HG03097 (cell line): ENCODE data around the gene SLC47A2.

ENCODE experiments used
- ATAC-seq: cut with Tn5 transposase; IDR thresholded peaks from one replicate; pipeline ENCODE4 v1.9.1; 2021; ENCODE audit not compliant: unreplicated experiment, low FRiP score

SLC47A2 gene

DNA sequence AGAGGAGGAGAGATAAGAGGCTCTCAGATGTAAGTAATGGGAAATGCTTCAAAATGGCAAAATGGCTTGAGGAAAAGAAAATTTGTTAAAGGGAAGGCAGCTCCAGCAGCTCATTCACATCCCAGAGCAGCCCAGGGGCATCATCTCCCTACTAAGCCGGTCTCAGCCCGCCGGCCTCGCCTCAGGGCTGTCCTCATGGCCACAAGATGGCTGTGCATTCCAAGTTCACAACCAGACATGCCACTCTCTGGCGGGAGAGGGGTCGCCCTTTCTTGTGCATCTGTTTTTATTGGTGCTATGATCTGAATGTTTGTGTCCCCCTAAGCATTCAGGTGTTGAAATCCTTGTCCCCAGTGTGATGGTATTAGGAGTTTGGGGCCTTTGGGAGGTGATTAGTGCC lies 13.5 kb upstream of the SLC47A2 start:
- ATAC-seq: no peak

DNA sequence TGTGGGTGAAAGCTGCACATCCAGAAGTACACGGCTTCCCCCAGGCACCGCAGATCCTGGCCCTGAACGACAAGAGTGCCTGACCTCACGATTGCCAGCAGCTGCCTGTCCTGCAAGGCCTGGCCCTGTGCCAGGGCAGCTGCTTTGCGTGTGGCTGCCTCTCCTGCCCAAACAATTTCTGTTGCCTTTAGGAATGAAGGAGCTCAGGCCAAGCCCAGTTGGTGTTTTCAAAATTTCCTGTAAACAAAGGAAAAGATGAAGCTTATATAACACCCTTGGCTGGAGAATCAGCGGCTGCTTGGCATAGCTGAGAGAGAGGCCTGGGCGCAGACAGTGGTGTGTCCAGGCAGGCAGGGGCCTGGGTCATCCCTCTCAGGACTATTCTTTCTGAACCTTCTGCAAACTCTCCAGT lies 11.7 kb upstream of the SLC47A2 start:
- no peak for ATAC-seq

DNA sequence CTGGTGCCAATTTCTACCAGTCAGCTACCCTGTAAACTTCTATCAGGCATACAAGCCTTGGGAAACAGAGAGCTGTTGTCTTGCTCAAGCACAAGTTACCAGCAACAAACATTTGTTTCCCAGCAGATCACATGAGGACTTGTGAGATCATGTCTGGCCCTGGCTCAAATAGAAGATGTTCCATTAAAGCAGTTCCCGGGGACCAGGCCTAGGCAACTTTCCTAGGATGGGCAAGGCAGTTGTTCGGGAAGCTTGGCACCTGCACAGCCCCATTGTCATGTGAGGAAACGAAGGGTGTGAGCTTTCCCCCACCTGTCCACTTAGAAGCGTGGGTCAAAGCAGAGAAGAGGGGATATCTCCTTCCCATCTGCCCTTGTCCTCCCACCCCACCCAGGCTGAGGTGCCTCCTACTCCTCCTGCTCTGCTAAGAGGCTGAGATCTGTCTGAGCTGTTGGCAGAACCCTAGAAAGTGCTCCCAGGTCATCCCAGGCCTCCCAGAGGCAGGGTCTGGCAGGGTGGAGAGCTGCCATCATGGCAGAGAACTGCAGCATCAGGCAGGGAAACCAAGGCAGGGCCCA lies 11.2 kb upstream of the SLC47A2 start:
- no peak for ATAC-seq

DNA sequence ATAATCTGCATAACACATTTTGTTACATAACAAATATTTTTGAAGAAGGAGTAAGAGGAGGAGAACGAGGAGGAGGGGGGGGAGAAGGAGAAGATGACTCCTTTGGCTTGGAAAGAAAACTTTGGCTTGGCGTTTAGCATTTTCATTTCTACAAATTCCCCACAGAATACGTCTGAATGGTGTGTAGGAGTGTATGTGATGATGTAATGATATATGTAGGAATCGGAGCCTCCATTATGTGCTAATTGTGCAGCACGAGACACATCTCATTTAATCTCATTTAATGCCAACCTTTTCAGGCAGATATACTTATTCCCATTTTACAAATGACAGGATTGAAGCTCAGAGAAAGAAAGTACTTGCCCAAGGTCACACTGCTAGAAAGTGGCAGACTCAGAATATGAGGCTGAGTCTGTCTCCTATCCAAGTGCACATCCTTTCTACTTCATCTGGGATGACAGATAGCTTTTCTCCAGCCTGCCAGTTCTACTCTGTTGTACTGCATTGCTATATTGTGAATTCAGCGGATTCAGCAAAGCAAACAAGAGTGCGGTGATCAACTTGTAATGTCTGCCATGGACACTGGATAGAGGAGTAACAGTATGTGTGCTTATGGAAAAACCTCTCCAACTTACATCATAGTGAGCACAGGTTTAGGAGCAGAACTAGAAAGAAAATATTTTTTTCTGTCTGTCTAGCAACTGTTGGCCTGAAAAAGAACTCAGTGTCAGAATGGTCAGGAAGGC lies 10.4 kb upstream of the SLC47A2 start:
- ATAC-seq: no peak

DNA sequence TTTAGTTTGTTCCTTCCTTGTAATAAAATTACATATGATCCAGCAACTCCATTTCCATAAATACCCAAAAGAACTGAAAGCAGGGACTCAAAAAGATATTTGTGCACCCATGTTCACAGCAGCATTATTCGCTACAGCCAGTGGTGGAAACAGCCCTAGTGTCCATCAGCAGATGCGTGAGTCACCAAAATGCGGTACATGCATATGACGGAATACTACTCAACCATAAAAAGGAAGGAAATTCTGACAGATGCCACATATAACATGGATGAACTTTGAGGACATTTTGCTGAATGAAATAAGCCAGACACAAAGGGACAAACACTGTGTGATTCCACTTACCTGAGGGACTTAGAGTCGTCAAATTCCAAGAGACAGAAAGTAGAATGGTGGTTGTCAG lies 9.1 kb upstream of the SLC47A2 start:
- no peak for ATAC-seq

DNA sequence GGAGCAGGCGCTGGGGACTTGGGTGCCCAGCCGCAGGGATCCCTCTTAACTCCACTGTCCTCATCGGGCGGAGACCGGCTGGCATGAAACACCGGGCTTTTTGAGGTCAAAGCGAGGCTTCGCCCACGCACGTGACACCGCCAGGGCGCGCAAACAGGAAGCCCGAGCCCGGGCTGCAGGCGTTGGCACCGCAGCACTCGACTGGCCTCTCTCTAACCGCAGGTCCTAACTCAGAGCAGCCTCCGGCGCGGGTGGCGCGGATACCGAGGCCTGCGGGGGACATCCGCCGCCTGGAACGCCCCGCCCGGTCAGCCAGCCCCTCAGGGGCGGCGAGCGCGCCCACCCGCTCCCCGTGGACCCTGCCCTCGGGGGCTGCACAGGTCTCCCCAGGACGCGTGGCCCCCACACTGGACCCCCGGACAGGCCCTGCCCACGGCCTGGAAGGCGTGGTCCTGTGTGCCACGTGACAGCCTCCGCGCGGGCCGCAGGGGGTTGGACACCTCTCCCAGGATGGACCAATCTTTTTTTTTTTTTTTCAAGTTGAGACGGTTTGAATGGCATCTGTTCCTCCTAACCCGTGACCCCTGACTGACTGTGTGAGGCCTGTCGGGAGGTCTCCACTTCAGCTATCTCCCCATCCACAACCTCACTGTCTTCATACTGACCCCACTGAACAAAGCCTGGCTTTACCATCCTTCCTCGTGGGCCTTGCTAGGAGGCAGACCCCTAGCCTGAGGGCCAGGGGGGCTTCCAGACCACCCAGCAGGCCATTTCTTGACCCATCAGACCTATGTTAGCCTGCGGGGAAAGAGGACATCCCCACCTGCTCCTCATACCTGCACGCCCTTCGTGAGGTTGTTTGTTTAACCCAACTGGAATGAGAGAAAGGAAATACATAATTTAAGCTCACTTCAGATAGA lies 8.4 kb upstream of the SLC47A2 start:
- ATAC-seq: no peak

DNA sequence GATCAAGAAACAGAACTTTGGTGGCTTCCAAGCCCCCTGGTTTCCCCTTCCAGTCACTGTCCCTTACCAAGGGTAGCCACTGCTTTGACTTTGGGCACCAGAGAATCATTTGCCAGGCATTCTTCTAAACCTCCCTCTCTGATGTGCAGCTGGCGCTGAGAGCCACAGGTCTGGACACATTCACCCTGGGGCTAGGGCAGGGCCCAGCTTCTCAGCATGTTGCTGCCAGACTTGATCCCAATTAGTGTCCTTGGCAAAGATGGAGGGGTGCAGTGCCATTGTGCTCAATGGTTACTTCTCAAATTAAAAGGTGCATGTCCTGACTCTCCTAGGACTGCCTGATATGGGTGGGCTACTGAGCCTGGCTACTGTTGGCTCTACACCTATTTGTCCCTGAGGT lies 7.6 kb upstream of the SLC47A2 start:
- no peak for ATAC-seq

DNA sequence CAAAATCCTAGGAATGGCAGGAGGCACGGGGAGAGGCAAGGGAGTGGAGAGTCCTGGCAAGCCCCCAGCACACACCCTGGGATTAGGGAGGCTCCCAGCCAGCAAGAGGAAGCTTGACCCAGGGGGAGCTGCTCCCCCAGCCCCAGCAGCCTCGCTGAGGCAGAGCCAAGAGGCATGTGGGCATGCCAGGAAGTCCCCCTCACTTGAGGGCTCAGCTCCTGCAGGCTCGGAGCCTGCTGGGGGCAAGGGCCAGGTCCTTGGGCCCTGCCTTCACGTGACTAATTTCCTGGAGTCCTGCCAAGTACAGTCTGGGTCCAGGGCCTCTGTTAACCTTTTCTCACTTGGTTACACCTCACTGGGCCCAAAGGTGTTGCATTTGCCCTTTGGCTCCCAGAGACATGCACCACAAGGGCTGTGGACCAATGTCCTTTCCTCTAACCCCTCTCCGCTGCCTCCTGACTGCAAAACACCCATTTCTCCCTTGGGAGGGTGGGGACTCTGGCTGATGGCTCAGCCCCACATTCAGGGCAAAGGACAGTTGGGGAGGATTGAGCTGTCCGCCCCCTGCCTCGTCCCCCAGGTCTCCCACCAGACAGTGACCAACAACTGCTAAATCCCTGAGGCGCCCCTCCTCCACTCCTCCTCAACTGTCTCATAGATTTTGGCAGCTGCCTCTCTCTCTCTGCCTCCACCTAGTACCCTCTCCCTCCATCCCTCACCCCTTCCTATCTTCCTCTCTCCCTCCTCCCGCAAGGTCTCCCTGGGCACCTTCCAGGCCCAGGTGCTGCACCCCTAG lies 4.4 kb upstream of the SLC47A2 start:
- ATAC-seq: no peak

DNA sequence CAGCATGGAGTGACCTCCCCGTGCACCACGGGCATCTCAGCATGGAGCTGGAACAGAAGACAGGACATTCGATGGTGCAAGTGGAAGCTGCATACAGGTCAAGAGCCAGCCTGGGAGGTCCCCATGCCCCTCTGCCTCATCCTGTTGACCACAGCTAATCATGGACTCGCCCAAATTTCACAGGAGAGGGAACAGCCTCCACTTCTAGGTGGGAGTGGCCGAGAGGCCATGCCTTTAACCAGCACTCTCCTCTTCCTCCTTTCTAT lies 3.8 kb upstream of the SLC47A2 start:
- no peak for ATAC-seq

DNA sequence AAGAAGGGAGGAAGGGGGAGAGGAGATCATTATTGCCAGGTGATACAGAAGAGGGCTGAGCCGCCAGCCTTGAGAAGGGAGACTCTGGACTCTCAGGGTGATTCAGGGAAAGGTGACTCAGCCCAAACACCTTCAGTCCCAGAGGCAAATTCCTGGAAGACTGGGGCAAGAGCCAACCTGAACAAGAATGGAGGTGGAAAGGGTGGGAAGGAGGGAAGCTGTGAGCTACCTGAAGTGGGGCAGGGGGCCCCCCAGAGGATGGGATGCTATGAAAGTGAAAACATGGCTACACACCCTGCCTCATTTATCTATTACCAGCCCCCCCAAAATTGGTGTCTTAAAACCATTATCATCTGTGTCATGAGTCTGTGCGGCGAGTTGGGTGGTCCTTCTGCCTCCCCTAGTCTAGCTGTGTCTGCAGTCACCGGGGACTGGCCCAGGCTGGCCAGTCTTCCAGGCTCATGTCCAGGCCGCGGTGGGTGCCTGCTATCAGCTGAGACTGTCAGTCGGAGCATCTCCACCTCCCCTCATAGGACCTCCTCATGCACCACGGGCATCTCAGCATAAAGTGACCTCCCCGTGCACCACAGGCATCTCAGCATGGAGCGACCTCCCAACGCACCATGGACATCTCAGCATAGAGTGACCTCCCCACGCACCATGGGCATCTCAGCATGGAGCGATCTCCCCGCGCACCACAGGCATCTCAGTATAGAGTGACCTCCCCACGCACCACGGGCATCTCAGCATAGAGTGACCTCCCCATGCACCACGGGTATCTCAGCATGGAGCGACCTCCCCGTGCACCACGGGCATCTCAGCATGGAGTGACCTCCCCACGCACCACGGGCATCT lies 3.2 kb upstream of the SLC47A2 start:
- ATAC-seq: no peak

DNA sequence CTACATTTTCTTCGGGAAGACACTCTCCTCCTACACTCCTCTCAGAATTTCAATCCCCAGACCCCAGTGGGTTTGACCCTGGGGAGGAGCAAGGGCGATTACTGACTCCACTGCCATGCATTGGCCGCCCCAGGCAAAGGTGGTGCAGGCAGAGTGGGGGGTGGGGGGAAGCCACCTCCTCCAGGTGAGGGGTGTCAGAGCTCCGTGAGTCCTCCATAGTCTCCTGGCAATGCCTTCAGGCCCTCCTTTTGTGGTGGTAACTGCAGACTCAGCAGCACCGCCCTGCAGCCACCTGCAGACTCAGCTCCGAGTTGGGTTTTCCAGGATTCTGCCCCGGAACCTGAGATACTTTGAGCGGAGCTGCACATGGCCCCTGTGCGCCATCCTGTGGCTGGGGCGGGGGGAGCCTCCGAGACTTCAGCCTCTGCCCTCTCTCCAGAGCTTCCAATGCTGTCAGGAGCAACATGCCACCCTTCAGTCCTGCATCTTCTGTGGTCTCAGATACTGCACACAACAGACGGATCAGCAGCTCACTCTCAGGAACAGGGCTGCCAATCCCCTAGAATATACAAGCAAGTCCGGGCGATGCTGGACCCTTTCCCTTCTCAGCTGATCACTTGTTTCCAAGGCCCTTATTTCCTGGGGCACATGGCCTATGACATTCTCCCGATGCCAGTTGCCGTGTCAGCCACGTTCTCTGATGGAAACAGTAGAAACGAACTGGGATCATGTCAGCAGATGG lies 2.4 kb upstream of the SLC47A2 start:
- no peak for ATAC-seq

DNA sequence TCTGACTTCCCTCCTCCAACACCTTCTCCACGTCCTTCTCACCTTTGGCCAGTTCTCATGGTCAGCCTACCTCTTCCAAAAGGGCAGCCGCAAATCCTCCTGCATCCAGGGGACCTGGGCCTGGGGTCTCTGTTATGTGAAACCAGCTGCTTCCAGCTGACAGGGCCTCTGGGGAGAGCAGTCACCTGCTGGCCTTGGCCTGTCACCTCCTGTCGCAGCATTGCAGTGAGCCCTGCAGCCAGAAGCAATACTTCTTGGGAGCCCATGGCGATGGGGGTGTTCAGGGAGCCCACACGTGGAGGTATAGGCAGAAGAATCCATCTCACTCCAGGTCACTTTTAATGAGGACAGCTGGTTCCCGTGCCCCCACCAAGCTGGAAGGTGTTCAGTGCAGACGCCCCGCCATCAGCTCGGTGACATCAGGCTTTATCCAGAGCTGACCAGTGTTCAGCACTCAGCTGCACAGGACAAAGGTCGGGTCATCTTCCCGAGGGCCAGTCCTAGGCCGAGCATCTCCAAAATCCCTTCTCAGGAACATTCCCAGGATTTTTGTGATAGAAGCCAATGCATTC lies 1.7 kb upstream of the SLC47A2 start:
- no peak for ATAC-seq

DNA sequence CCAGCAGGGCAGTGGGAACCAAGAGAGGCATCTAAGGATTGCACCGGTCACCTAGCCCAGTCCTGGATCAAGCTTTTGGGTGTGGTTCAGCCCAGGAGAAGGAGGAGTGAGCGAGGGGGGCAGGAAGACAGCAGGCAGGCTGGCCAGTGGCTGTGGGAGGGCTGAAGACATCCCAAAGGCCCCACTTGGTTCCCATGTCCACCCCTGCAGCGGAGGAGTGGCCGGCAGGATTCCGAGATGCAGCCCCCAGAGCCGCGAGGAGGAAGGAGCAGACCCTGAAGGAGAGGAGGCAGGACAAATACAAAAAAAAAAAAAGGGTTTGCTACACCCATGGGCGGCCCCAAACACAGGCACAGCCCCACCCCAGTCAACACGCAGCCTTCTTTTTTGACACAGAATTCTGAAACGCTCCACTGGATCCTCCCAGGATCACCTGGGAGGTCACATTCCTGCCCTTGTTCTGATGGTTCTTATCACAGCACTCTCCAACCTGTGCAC lies 1.1 kb upstream of the SLC47A2 start:
- ATAC-seq: no peak

DNA sequence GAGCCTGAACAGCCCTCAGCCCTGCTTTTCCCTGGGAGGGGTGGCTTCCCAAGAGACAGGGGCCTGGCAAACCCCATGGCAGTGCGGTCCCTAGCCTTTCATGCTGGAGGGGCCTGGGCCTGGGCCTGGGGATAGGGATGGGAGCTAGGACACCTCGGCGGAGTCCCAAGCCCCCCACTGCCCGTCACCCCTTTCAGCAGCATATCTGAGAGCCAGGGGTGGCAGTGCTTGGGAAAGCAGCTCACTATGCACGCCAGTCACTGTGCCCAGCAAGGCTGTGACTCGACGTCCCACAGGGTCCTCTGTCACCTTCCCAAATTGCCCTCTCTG lies 612 bp upstream of the SLC47A2 start:
- no peak for ATAC-seq

DNA sequence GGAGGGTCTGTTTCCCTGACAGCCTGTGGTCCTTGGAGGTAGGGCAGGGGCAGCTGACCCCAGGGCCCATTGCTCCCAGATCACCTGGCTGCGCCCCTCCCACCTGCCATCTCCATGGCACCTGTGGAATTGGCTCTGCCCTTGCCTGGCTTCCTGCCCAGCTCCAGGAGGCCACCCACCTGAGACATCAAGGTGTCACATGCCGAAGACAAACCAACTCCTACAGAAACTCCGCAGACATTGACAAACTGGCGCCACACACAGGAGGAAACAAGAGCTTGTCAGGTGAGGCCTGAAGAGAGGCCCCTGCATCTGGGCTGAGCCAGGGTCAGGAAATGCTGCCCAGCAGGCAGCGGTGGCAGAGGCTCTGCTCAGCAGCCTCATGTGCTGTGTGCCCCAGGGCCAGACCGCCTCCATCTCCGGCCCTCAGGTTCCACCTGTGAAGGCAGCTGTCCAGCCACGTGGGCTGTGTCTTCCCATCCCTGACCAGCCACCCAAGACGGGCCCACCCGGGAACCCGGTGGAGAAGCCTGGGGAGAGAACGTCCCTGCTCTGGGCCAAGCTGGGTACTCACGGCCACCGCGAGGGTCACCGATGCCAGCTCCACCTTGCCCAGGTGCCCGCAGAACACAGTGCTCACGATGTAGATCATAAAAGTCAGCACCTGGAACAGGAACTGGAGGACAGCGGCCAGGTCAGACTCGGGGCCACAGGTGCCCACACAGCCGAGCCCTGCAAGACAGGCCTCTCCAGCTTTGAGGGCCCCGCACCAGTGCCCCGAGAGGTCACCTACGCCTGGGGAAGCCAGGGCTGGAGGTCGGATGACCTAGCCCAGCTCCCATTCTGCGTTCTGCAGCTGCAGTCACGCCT lies 1.6 kb downstream of the SLC47A2 start:
- ATAC-seq: no peak

DNA sequence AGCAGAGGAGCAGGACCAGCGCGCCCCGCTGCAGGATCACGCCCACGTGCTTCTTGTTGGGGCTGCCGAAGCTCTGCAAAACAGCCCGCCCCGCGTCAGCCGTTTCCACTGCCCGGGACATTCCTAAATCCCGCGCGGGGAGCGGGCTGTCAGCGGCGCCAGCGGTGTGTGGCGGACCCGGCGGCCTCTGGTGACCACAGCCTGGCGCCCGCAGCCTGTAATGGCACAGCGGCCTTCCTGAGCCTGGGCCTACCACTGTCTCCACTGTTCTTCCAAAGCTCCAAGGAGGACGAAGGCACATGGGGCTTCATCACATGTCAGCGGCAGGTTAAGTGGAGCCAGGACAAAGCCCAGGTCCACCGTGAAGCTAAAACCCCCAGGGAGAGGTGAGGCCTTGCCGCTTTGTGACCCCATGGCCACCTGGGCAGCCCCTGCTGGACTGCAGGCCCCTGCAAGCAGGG lies 2.5 kb downstream of the SLC47A2 start:
- ATAC-seq: no peak

DNA sequence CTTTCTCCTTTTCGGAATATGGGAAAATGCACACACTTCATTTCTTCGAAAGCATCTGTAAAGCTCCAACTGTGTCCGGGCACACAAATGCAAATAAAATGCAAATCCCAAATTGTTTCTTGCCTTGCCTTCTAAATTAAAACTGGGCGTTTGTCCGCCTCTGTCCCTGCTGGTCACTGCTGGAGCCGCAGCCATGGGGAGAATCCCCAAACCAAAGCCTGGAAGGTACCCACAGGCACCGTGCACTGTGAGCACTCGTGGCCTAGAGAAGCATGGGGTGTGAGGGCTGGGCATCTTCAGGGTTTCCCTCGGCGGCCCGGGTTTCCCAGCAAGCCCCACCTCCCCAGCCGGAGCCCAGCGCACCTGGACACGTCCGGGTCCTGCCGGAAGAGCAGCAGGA lies 2.9 kb downstream of the SLC47A2 start:
- ATAC-seq: no peak

DNA sequence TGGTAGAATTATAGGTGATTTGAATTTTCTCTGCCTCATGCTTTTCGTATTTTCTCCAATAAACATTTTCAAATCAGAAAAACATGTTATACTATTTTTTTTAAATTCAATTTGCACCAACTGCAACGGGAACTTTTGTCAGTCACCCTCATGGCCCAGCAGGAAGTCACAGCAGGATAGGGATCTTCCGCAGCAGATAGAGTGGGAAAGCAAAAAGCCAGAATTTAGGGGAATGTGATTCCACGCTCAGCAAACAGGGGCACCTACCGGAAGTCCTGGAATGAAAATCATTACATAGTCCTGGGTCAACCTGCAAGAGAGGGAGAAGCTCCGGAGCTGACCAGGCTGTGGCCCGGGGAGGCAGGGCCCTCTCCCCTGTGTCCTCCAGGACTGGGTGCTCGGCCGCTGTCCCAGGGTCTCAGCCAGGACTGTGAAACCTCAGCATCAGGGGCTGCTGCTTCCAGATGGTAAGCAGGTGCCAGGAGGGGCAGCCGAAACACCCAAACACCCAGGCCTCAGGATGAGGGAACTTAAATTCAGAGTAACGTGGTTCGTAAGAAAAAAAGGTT lies 3.9 kb downstream of the SLC47A2 start:
- ATAC-seq: no peak
